GM12892 (cell line): ENCODE data around the gene PHEX.
"Not testable (repeated sequence)": the region's sequence is repeated elsewhere in the genome, so short reads cannot be mapped to it uniquely, and the experiment has no call there.

Source experiments
- DNase-seq: peaks from one replicate; pipeline ENCODE4 v3.0.0; 2011; ENCODE audit not compliant: insufficient read length
- FAIRE-seq: peaks from 2 replicates; lab custom pipeline; 2011; peaks lifted over from hg19 to GRCh38; lab: Jason Lieb, UNC
- POLR2A ChIP-seq: IDR thresholded peaks from 2 replicates; pipeline ENCODE4 v1.6.1; 2011; ENCODE audit warnings: low read depth, low read length, control low read depth
- POLR2AphosphoS5 ChIP-seq: IDR thresholded peaks from 2 replicates; pipeline ENCODE4 v1.6.1; 2011; ENCODE audit warnings: low read depth, low read length, control low read depth
- TAF1 ChIP-seq: IDR thresholded peaks from 2 replicates; pipeline ENCODE4 v1.6.1; 2011; ENCODE audit warnings: low read depth, mild to moderate bottlenecking, control low read depth, low read length, borderline replicate concordance

Gene PHEX

DNA sequence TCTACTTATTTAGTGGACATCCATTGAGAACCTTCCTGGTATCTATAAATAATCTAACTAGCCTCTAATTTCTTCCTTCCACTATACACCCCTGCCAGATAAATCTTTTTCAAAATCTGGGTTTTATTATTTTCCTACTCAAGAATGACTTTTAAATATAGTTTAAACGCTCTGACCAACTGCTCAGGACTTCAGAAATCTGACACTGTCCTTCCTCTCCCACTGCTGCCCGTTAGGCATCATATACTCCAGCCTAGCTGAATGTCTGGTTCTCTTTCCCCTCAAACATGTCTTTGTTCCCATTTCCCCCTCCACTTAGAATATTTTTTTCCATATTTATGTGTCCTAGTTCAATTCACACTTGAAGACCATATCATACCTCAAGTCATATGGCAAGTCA is 205.4 kb downstream of the PHEX start:
- DNase-seq (no peak), FAIRE-seq (no peak)
- TF ChIP-seq POLR2AphosphoS5 (no peak), TAF1 (no peak), POLR2A (no peak)

DNA sequence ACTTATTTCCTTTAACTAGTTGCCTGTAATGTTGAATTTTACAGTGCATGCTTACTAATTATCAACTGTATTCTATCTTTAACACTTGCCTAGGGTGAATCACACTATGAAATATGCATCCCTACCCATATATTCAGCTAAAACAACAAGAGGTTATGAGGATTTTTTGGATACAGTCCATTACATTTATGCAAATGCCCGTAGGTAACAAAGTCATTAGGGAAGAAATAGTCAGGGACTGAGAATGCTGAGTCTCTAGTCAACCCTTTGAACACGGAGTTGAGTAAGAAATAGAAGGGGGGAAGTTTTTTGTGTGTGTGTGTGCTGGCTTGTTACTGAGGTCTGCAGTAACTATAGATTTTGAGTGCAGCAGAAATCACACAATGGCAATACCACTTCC is 214.5 kb downstream of the PHEX start:
- no peak for DNase-seq
- no peak for FAIRE-seq
- no peak for TF ChIP-seq POLR2A
- no peak for TF ChIP-seq POLR2AphosphoS5
- TF ChIP-seq TAF1 = no peak

DNA sequence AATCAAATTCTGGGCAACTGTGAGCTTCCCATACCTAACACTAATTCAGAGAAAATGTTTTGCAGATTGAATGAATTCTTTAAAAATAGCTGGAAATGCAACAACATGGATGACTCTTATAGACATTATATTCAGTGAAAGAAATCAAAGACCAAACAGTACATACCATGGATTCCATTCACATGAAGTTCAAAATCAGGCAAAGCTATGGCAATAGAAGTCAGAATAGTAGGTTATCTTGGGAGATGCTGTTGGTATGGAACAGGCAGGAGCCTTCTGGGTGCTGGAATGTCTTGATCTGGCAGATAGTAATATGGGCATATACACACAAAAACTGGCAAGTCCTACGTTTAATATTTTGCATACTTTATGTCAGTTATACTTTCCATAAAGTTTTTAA is 215.0 kb downstream of the PHEX start:
- TF ChIP-seq POLR2AphosphoS5 (no peak), TAF1 (no peak), POLR2A (no peak)
- no peak for DNase-seq
- no peak for FAIRE-seq

DNA sequence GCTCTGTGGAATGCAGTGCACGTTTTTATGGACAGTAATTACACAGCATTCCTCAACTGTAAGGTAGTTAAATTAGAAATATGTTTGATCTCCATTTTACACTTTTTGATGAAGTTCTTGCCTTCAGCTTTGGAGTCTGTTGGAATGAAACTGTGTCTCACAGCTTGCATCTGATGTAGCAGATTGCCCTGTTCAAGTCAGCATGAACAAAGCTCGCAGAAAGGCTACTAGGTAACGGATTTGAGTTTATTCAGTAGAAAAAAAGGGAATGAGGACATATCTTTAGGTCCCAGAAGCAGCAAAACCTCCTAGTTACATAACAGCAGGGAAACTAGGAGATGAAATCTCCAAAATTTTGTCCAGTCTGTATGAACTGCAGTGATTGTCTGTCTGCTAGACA is 216.3 kb downstream of the PHEX start:
- FAIRE-seq (no peak), DNase-seq (no peak)
- no peak for TF ChIP-seq POLR2A

DNA sequence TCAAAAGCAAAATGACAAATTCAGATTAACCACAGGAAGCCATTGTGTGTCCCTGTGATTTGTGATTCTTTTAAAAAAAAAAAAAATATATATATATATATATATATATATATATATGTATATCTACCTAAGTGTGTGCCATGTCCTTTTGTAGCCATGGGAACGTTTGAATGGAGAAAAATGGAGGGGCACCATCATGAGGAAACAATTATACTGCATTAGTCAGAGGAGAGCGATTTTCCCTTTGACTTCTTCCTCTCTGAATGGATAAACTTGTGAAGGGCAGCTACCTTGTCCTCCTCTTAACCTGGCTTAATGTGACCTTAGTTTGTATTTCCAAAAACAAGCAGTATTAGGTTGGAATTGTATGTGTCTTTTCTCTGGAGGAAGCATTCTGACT is 217.2 kb downstream of the PHEX start:
- TF ChIP-seq POLR2A (no peak), POLR2AphosphoS5 (no peak), TAF1 (no peak)
- no peak for DNase-seq
- no peak for FAIRE-seq

DNA sequence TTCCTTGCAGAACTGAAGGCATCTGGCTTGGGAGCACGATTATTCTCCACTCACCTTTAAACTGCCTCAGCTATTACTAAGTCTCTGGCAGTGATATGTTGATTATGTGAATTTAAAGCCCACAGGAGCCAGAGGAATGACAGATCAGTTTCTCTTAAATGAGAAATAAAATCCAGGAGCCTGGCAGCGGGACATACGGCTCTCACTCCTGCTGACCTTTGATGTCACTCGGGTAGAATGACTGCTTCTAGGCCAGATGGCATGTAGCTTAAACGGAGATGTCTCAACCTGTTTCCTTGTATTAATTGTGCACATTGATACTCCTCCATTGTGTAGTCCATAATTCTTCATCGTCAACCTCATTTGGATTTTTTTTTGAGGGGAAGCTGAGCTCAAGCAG is 236.6 kb downstream of the PHEX start:
- TF ChIP-seq TAF1 (no peak), POLR2AphosphoS5 (no peak), POLR2A (no peak)
- DNase-seq = no peak
- FAIRE-seq = no peak

DNA sequence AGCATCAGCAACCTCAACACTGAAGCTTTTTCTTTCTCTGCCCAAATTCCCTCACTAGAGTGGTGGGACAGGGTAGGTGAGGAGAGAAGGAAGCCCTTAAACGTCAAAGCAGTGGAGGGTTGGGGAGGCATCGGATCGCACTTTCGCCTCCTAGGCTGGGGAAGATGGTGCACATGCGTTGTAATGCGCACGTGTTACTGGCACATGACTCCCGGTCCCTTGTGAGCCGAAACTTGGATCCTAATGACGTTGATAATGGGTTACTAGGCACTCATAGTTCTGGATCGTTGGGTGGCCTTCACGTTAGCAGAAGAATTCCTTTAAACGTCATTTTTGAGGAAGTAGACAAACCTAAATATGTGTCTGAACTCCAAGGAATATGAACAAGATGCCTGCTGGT is 240.5 kb downstream of the PHEX start, which contains the start of gene CBLL2:
TSS of gene CBLL2 (plus strand) at position 301 of the 400 bp plus-strand sequence. CDS start at position 380, 79 bp downstream.
- FAIRE-seq (no peak), DNase-seq (no peak)
- no peak for TF ChIP-seq POLR2AphosphoS5
- TF ChIP-seq POLR2A = no peak
- no peak for TF ChIP-seq TAF1

DNA sequence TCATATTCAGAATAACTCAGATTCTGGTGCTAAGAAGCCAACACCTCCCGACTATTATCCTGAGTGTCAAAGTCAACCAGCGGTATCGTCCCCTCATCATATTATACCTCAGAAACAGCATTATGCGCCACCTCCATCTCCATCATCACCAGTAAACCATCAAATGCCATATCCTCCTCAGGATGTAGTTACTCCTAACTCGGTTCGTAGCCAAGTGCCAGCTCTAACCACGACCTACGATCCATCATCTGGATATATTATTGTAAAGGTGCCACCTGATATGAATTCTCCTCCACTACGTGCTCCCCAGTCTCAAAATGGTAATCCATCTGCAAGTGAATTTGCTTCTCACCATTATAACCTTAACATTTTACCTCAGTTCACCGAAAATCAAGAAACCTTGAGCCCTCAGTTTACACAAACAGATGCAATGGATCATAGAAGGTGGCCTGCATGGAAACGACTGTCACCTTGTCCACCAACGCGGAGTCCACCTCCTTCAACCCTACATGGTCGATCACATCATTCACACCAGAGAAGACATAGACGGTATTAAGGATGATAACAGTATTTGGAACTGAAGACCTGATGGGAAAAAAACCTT is 241.7 kb downstream of the PHEX start:
- DNase-seq (no peak), FAIRE-seq (no peak)
- TF ChIP-seq POLR2A (no peak), POLR2AphosphoS5 (no peak), TAF1 (no peak)

DNA sequence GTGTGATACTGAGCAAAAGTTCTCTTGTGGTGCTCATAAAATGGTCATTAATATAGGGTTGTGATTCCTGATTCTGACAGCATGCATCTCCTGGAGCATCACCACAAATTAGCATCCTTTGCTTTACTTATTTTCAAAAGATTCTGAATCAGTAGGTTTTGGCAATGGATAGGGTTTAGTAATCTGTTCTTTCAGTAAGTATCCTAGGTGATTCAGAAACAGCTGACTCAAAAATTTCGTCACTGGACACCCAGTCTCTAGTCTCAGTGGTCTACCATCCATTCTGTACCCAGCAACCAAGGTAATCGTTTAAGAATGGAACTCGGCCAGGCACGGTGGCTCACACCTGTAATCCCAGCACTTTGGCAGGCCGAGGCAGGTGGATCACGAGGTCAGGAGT is 244.7 kb downstream of the PHEX start:
- no peak for TF ChIP-seq TAF1
- no peak for TF ChIP-seq POLR2AphosphoS5
- FAIRE-seq (no peak), DNase-seq (no peak)

DNA sequence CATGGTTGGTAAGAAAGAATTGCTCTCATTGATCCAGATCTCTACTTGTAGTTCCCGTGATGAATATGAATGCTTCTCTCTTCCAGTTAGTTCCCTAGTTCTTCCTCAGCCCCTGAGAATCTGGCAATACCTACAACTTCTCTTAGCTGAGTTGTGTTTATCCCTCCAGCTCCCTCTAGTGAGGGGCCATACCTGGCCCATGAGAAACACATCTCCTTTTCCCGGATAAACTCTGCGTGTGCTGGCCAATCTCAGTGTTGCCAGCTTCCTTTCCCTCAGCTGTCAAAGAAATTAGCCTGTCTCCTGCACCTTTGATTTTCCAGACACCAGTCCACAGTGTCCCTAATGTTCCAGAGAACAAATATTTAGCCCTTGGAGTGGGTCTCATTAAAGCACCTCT is 246.2 kb downstream of the PHEX start:
- DNase-seq = no peak
- no peak for FAIRE-seq
- TF ChIP-seq POLR2A (no peak), TAF1 (no peak), POLR2AphosphoS5 (no peak)

DNA sequence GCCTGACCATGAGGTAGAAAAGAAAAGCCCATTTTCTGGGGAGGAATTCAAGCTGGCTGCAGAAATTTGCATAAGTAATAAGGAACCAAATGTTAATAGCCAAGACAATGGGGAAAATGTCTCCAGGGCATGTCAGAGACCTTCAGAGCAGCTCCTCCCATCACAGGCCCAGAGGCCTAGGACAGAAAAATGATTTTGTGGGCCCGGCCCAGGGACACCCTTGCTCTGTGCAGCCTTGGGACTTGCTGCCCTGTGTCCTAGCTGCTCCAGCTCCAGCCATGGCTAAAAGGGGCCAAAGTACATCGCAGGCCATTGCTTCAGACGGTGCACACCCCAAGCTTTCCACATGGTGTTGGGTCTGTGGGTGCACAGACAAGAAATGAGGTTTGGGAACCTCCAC is 257.1 kb downstream of the PHEX start:
- not testable (repeated sequence) for FAIRE-seq, DNase-seq

DNA sequence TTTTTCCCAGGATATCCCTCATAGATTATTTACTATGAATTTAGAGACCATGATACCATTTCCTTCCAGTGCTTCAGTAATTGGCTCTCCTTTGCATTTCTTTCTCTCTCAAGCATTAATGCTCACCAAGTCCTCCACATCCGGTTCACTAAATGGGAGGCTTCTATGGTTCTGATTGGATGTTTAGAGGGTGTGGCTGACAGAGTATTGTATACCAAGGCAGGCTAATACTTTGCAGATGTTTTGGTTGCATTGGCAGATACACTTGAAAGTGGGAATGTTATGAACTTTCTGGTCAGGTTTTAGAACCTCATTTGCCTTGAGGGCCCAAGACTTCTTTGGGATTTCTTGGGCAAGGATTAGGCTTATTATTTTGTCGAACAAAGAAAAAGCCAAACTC is 264.7 kb downstream of the PHEX start:
- TF ChIP-seq POLR2A (no peak), POLR2AphosphoS5 (no peak), TAF1 (no peak)
- no peak for FAIRE-seq
- DNase-seq = no peak

DNA sequence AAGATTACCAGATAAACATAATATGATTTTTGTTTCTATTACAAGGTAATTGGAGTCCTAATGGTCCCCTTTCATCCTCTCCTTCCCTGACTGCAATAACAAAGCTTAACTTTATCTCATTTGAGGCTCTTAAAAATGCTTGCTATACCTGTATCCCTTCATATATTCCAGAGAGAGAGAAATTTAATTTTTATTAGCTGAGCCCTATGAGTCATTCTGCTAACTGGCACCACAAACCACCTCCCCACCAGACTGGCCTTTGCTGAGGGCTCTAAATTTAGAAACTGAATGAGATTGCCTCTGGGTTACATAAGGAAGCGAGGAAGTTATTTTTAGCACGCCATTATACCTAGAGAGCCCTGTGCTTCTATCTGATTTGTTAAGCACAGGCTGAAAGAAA is 268.0 kb downstream of the PHEX start:
- DNase-seq (no peak), FAIRE-seq (no peak)
- TF ChIP-seq TAF1 (no peak), POLR2AphosphoS5 (no peak), POLR2A (no peak)
